IMR-90 (cell line): ENCODE results near the gene GABRB3. TPM values are rescaled to one million over a fixed set of nuclear protein-coding genes. Genes with fewer than 3 reads are reported as not detected.

ENCODE experiments used
- ATAC-seq: fragments of 200-7000 bp; cut with Tn5 transposase; 2 replicates; pipeline ENCODE4 v1.9.1; 2020; ENCODE audit warnings: low read depth, mild to moderate bottlenecking, moderate library complexity
- BruUV-seq: library from RNA; stranded (reverse); fragments of 400-500 nt; replicated peaks from 2 replicates; lab custom pipeline; 2021; lab: Mats Ljungman, UMichigan
- CTCF ChIA-PET: fragments of 300-600 bp; formaldehyde crosslinking; extraction: SDS; loops from one replicate; lab custom pipeline; 2021; ENCODE audit warnings: antibody characterized with exemption; lab: Yijun Ruan, JAX
- POLR2A ChIA-PET: fragments of 300-600 bp; sonication (Branson Sonifier 250); formaldehyde crosslinking; loops from one replicate; lab custom pipeline; 2022; ENCODE audit warnings: antibody characterized with exemption; ENCODE audit not compliant: unreplicated experiment; lab: Charles Lee
- DNase-seq: peaks from one replicate; pipeline ENCODE4 v3.0.0; 2013
- H2AFZ ChIP-seq: replicated peaks from 2 replicates; pipeline ENCODE3; 2013; ENCODE audit warnings: low read length, mild to moderate bottlenecking; ENCODE audit not compliant: poor library complexity
- H2AK5ac ChIP-seq: 2 replicates; pipeline ENCODE4 v1.6.1; 2013; ENCODE audit warnings: low read depth, low read length, inconsistent platforms
- H2AK9ac ChIP-seq: replicated peaks from 2 replicates; pipeline ENCODE3; 2013; ENCODE audit warnings: mild to moderate bottlenecking, low read depth, low read length, moderate library complexity; ENCODE audit not compliant: poor library complexity
- H2BK120ac ChIP-seq: 2 replicates; pipeline ENCODE4 v1.6.1; 2013; ENCODE audit warnings: low read depth, low read length, inconsistent platforms
- H2BK15ac ChIP-seq: 3 replicates; pipeline ENCODE4 v1.6.1; 2013; ENCODE audit warnings: low read depth, low read length, inconsistent platforms
- H2BK20ac ChIP-seq: 2 replicates; pipeline ENCODE4 v1.6.1; 2013; ENCODE audit warnings: low read depth, mild to moderate bottlenecking, inconsistent platforms, low read length, moderate library complexity
- H2BK5ac ChIP-seq: 2 replicates; pipeline ENCODE4 v1.6.1; 2013; ENCODE audit warnings: mild to moderate bottlenecking, low read depth, low read length, inconsistent platforms; ENCODE audit not compliant: poor library complexity, severe bottlenecking
- H3K14ac ChIP-seq: replicated peaks from 2 replicates; pipeline ENCODE4 v1.6.1; 2013; ENCODE audit warnings: low read depth, low read length, inconsistent platforms
- H3K18ac ChIP-seq: 2 replicates; pipeline ENCODE4 v1.6.1; 2013; ENCODE audit warnings: low read depth, low read length, control low read depth
- H3K23ac ChIP-seq: 2 replicates; pipeline ENCODE4 v1.6.1; 2013; ENCODE audit warnings: low read depth, low read length, inconsistent platforms
- H3K27ac ChIP-seq: 2 replicates; pipeline ENCODE4 v1.5.1; 2013; ENCODE audit warnings: mild to moderate bottlenecking, control low read depth, low read length; ENCODE audit not compliant: insufficient read depth
- H3K27me3 ChIP-seq: 2 replicates; pipeline ENCODE4 v1.6.1; 2013; ENCODE audit warnings: low read length; ENCODE audit not compliant: control insufficient read depth, insufficient read depth
- H3K36me3 ChIP-seq: 2 replicates; pipeline ENCODE4 v1.6.1; 2013; ENCODE audit warnings: low read length, mixed read lengths; ENCODE audit not compliant: control insufficient read depth, insufficient read depth
- H3K4ac ChIP-seq: 2 replicates; pipeline ENCODE4 v1.6.1; 2013; ENCODE audit warnings: low read depth, low read length, inconsistent platforms
- H3K4me1 ChIP-seq: 2 replicates; pipeline ENCODE4 v1.6.1; 2013; ENCODE audit warnings: low read length, mixed read lengths; ENCODE audit not compliant: control insufficient read depth, insufficient read depth
- H3K4me2 ChIP-seq: 2 replicates; pipeline ENCODE4 v1.6.1; 2013; ENCODE audit warnings: low read depth, mild to moderate bottlenecking, control low read depth, low read length, moderate library complexity
- H3K4me3 ChIP-seq: 2 replicates; pipeline ENCODE4 v1.5.1; 2013; ENCODE audit warnings: low read depth, mild to moderate bottlenecking, control low read depth, low read length, moderate library complexity; ENCODE audit not compliant: insufficient read depth
- H3K56ac ChIP-seq: 2 replicates; pipeline ENCODE4 v1.6.1; 2013; ENCODE audit warnings: low read length, inconsistent platforms; ENCODE audit not compliant: insufficient read depth; ENCODE audit errors: extremely low read depth
- H3K79me1 ChIP-seq, 2 experiments: 2 replicates each; pipeline ENCODE4 v1.6.1; 2013; ENCODE audit warnings: low read length in 2 of 2, inconsistent platforms in 1 of 2, low read depth in 1 of 2
- H3K9ac ChIP-seq: 2 replicates; pipeline ENCODE4 v1.6.1; 2013; ENCODE audit warnings: low read depth, low read length, control low read depth
- H3K9me1 ChIP-seq: 2 replicates; pipeline ENCODE4 v1.6.1; 2013; ENCODE audit warnings: low read length, inconsistent platforms; ENCODE audit not compliant: insufficient read depth
- H3K9me3 ChIP-seq: 2 replicates; pipeline ENCODE4 v1.6.1; 2013; ENCODE audit warnings: low read length; ENCODE audit not compliant: control insufficient read depth, insufficient read depth
- H4K20me1 ChIP-seq: 2 replicates; pipeline ENCODE4 v1.6.1; 2013; ENCODE audit warnings: low read length, inconsistent platforms; ENCODE audit not compliant: insufficient read depth
- H4K5ac ChIP-seq: 2 replicates; pipeline ENCODE4 v1.6.1; 2013; ENCODE audit warnings: mild to moderate bottlenecking, low read depth, low read length, control low read depth
- H4K8ac ChIP-seq, 2 experiments: 2 replicates each; pipeline ENCODE4 v1.6.1; 2013; ENCODE audit warnings: low read depth in 2 of 2, low read length in 2 of 2, control low read depth in 1 of 2, inconsistent platforms in 1 of 2
- H4K91ac ChIP-seq: 2 replicates; pipeline ENCODE4 v1.6.1; 2013; ENCODE audit warnings: low read depth, low read length, inconsistent platforms; ENCODE audit not compliant: insufficient read depth
- BHLHE40 ChIP-seq: fragments of 150-350 bp; IDR thresholded peaks from 2 replicates; pipeline ENCODE4 v1.6.1; 2016; ENCODE audit warnings: mild to moderate bottlenecking, low read depth, low read length
- CEBPB ChIP-seq: IDR thresholded peaks from 2 replicates; pipeline ENCODE4 v1.6.1; 2012; ENCODE audit warnings: low read depth, low read length, improper control_type of control experiment
- CHD1 ChIP-seq: IDR thresholded peaks from 2 replicates; pipeline ENCODE4 v1.6.1; 2012; ENCODE audit warnings: low read depth, low read length, improper control_type of control experiment
- FOS ChIP-seq: fragments of 150-350 bp; IDR thresholded peaks from 2 replicates; pipeline ENCODE4 v1.6.1; 2016; ENCODE audit warnings: low read depth, low read length
- MAFK ChIP-seq: IDR thresholded peaks from 2 replicates; pipeline ENCODE4 v1.6.1; 2012; ENCODE audit warnings: low read depth, low read length, improper control_type of control experiment
- MAZ ChIP-seq: IDR thresholded peaks from 2 replicates; pipeline ENCODE4 v1.6.1; 2012; ENCODE audit warnings: low read depth, mild to moderate bottlenecking, low read length, improper control_type of control experiment, moderate library complexity, borderline replicate concordance
- MXI1 ChIP-seq: IDR thresholded peaks from 2 replicates; pipeline ENCODE4 v1.6.1; 2012; ENCODE audit warnings: low read depth, mild to moderate bottlenecking, low read length, moderate library complexity, borderline replicate concordance
- NFE2L2 ChIP-seq: fragments of 150-350 bp; IDR thresholded peaks from 2 replicates; pipeline ENCODE4 v1.6.1; 2016; ENCODE audit warnings: low read depth, mild to moderate bottlenecking, low read length
- POLR2A ChIP-seq: IDR thresholded peaks from 2 replicates; pipeline ENCODE4 v1.6.1; 2012; ENCODE audit warnings: mild to moderate bottlenecking, low read depth, low read length
- RAD21 ChIP-seq: IDR thresholded peaks from 2 replicates; pipeline ENCODE4 v1.6.1; 2012; ENCODE audit warnings: low read length, improper control_type of control experiment
- RCOR1 ChIP-seq: IDR thresholded peaks from 2 replicates; pipeline ENCODE4 v1.6.1; 2012; ENCODE audit warnings: mild to moderate bottlenecking, low read length, improper control_type of control experiment; ENCODE audit not compliant: insufficient replicate concordance
- RFX5 ChIP-seq: IDR thresholded peaks from 2 replicates; pipeline ENCODE4 v1.8.0; 2012; ENCODE audit warnings: low read depth, mild to moderate bottlenecking, low read length, moderate library complexity
- SMC3 ChIP-seq: fragments of 150-350 bp; IDR thresholded peaks from 2 replicates; pipeline ENCODE4 v1.6.1; 2016; ENCODE audit warnings: low read depth, mild to moderate bottlenecking, antibody characterized with exemption, low read length, moderate library complexity
- WGBS, 2 experiments: methylation state at CpG; one replicate each; pipeline versions ENCODE4 v1.1.5 to v1.1.7; 2013; ENCODE audit warnings: missing lambda C conversion rate in 2 of 2; ENCODE audit not compliant: insufficient read length in 1 of 2; ENCODE audit errors: extremely low coverage in 2 of 2; 5-methylcytosine and 5-hydroxymethylcytosine counted together
- dilution Hi-C: fragments of 300-500 bp; cut with HindIII; formaldehyde crosslinking; loops from one replicate; pipeline ENCODE4 v1.14.3; 2018; ENCODE audit warnings: low sequenced_read_pairs; ENCODE audit not compliant: unreplicated experiment
- in situ Hi-C: fragments of 300-500 bp; cut with MboI; formaldehyde crosslinking; loops from 3 replicates; pipeline ENCODE4 v1.14.3; 2019; ENCODE audit warnings: low sequenced_read_pairs, inconsistent platforms, mixed read lengths
- intact Hi-C: fragments of 100-400 bp; cut with micrococcal nuclease; formaldehyde crosslinking; loops from 2 replicates; pipeline ENCODE4 v1.10.0; 2022
- polyA plus RNA-seq, 3 experiments: library from polyadenylated mRNA; depleted of rRNA; stranded (reverse); fragments of >200 nt; gene quantifications; 2 replicates each; pipeline ENCODE4 v1.2.3, GENCODE V29; 2012; ENCODE audit warnings: low replicate concordance in 1 of 3
- total RNA-seq: library from RNA; depleted of rRNA; stranded (reverse); fragments of >200 nt; gene quantifications from 2 replicates; pipeline ENCODE4 v1.2.3, GENCODE V29; 2012
- TF ChIP-seq, protein P1 (sequence below): conservative IDR thresholded peaks from 2 replicates; pipeline ENCODE4 v1.5.1; 2012; ENCODE audit warnings: mild to moderate bottlenecking, low read depth, low read length, improper control_type of control experiment
- TF ChIP-seq, protein P2 (sequence below): fragments of 150-350 bp; IDR thresholded peaks from 2 replicates; pipeline ENCODE4 v1.6.1; 2016; ENCODE audit warnings: low read depth, mild to moderate bottlenecking, low read length, moderate library complexity, borderline replicate concordance
- TF ChIP-seq, protein P3 (sequence below): fragments of 150-350 bp; IDR thresholded peaks from 2 replicates; pipeline ENCODE4 v1.6.1; 2017; ENCODE audit warnings: mild to moderate bottlenecking, antibody characterized with exemption, low read length, low read depth

Gene GABRB3
- total and polyA plus RNA-seq, 2 of the 4 experiments (the other 2 are of a cell fraction) = 0.36 to 0.54 TPM

DNA sequence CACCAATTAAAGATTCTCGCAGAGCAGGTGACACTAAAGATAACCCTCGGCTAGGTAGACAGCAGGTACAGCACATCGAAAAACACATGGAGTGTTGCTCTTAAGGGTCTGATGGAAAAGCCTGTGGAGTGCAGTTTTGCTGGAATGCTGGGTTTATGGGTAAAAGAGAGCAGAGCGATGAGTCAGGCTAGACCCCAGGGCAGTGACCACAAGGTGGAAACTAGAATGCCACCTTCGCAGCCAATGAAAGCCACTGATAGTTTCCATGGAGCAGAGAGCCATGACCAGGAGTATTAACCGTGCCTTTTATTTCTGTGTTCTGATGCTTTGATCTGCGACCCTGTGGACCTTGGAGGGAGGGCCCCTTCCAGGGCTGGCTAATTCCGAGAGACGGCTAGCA is 149.8 kb downstream of the GABRB3 start:
- CTCF ChIA-PET = no interaction called here
- dilution Hi-C loops = no loop called here

More for the DNA sequence above, 149.8 kb downstream of the GABRB3 start:
- Histone ChIP-seq H2BK120ac (no peak overlapping the region), H2BK5ac (no peak overlapping the region), H3K9me3 (peaks cover 26% of the 10 kb centered on the region), H3K9ac (no peak overlapping the region), H3K4me1 (no peaks in the 10 kb centered on the region), H3K36me3 (no peaks in the 10 kb centered on the region), H4K8ac (no peak overlapping the region), H3K4me2 (no peak overlapping the region), H3K27me3 (no peaks in the 10 kb centered on the region), H3K27ac (no peak overlapping the region), H3K9me1 (no peaks in the 10 kb centered on the region), H4K91ac (no peak overlapping the region), H4K20me1 (no peaks in the 10 kb centered on the region), H2AK5ac (no peak overlapping the region), H2BK15ac (no peak overlapping the region), H3K18ac (no peak overlapping the region), H4K5ac (no peak overlapping the region), H2AFZ (no peak overlapping the region), H3K23ac (no peak overlapping the region), H2BK20ac (no peak overlapping the region), H3K56ac (no peak overlapping the region), H3K4me3 (no peak overlapping the region), H3K79me1 (no peaks in the 10 kb centered on the region), H3K14ac (no peak overlapping the region), H3K4ac (no peak overlapping the region), H2AK9ac (no peak overlapping the region)
- no TSS peak for BruUV-seq
- TF ChIP-seq POLR2A = no peak
- TF ChIP-seq RAD21 = no peak
- TF ChIP-seq SMC3 = no peak
- TF ChIP-seq CHD1 = no peak
- TF ChIP-seq RFX5 = no peak
- no peak for TF ChIP-seq NFE2L2
- TF ChIP-seq MAZ = no peak
- TF ChIP-seq, protein P1, sequence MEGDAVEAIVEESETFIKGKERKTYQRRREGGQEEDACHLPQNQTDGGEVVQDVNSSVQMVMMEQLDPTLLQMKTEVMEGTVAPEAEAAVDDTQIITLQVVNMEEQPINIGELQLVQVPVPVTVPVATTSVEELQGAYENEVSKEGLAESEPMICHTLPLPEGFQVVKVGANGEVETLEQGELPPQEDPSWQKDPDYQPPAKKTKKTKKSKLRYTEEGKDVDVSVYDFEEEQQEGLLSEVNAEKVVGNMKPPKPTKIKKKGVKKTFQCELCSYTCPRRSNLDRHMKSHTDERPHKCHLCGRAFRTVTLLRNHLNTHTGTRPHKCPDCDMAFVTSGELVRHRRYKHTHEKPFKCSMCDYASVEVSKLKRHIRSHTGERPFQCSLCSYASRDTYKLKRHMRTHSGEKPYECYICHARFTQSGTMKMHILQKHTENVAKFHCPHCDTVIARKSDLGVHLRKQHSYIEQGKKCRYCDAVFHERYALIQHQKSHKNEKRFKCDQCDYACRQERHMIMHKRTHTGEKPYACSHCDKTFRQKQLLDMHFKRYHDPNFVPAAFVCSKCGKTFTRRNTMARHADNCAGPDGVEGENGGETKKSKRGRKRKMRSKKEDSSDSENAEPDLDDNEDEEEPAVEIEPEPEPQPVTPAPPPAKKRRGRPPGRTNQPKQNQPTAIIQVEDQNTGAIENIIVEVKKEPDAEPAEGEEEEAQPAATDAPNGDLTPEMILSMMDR = no peak
- TF ChIP-seq RCOR1 = no peak
- TF ChIP-seq CEBPB = no peak
- no peak for TF ChIP-seq MAFK
- no peak for TF ChIP-seq BHLHE40
- TF ChIP-seq, protein P2, sequence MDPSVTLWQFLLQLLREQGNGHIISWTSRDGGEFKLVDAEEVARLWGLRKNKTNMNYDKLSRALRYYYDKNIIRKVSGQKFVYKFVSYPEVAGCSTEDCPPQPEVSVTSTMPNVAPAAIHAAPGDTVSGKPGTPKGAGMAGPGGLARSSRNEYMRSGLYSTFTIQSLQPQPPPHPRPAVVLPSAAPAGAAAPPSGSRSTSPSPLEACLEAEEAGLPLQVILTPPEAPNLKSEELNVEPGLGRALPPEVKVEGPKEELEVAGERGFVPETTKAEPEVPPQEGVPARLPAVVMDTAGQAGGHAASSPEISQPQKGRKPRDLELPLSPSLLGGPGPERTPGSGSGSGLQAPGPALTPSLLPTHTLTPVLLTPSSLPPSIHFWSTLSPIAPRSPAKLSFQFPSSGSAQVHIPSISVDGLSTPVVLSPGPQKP = no peak
- TF ChIP-seq, protein P3, sequence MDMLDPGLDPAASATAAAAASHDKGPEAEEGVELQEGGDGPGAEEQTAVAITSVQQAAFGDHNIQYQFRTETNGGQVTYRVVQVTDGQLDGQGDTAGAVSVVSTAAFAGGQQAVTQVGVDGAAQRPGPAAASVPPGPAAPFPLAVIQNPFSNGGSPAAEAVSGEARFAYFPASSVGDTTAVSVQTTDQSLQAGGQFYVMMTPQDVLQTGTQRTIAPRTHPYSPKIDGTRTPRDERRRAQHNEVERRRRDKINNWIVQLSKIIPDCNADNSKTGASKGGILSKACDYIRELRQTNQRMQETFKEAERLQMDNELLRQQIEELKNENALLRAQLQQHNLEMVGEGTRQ = no peak
- no peak for TF ChIP-seq MXI1
- no peak for TF ChIP-seq FOS
- DNase-seq (no peak), ATAC-seq (no peak)
- in situ Hi-C loops (no loop called here), intact Hi-C loops (no loop called here)
- POLR2A ChIA-PET = no interaction called here
- WGBS, 2 experiments = 69% methylated on average over 3 of the region's 9 CpGs; no CpG with 5 or more reads in 1 of the 2 experiments
